Ectodermal cell (in vitro differentiated cells): ENCODE measurements around the gene TIGAR.

Source experiments
- H3K27ac ChIP-seq: 2 replicates; pipeline ENCODE4 v1.7.0; 2013; ENCODE audit warnings: mild to moderate bottlenecking, low read depth, low read length; ENCODE audit not compliant: insufficient read depth, poor library complexity, severe bottlenecking
- H3K27me3 ChIP-seq: 2 replicates; pipeline ENCODE4 v1.7.0; 2013; ENCODE audit warnings: mild to moderate bottlenecking, low read length; ENCODE audit not compliant: insufficient read depth, control insufficient read depth, poor library complexity, severe bottlenecking
- H3K36me3 ChIP-seq: one replicate; pipeline ENCODE4 v1.7.0; 2013; ENCODE audit warnings: low read length; ENCODE audit not compliant: control insufficient read depth, insufficient read depth
- H3K4me1 ChIP-seq: one replicate; pipeline ENCODE4 v1.7.0; 2013; ENCODE audit warnings: low read length; ENCODE audit not compliant: control insufficient read depth, insufficient read depth
- H3K4me3 ChIP-seq: 2 replicates; pipeline ENCODE4 v1.7.0; 2013; ENCODE audit warnings: low read depth, low read length, control low read depth; ENCODE audit not compliant: insufficient read depth
- H3K9me3 ChIP-seq: 2 replicates; pipeline ENCODE4 v1.7.0; 2013; ENCODE audit warnings: mild to moderate bottlenecking, low read length, moderate library complexity; ENCODE audit not compliant: control insufficient read depth
- WGBS, 2 experiments: methylation state at CpG; one replicate each; pipeline ENCODE4 v1.1.7; 2013; ENCODE audit warnings: missing lambda C conversion rate in 2 of 2; 5-methylcytosine and 5-hydroxymethylcytosine counted together

Gene TIGAR

DNA sequence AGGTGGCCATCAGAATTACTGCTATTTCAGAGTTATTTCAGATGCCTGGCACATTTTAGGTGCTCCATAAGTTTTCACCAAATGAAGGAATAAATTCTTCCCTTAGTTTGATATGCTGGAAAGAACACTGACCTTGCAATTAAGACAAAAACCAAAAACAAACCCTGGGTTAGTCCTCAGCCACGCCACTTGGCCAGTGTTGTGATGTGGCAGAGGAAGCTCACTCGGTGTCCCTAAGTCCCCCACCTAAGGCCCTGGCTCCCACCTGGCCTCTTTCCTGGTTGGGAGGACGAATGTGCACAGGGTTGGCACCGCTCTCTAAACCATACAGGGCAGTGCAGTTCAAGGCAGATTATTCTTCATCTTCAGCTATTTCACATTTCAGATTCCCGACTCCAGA is 72.2 kb downstream of the TIGAR start:
- WGBS, 2 experiments = 92 to 94% methylated on average over 5 of the region's 5 CpGs
- H3K4me3 ChIP-seq = no peak overlapping the region
- no peaks in the 10 kb centered on the region for H3K4me1 ChIP-seq
- H3K27me3 ChIP-seq = no peaks in the 10 kb centered on the region
- H3K9me3 ChIP-seq = no peaks in the 10 kb centered on the region
- no peaks in the 10 kb centered on the region for H3K36me3 ChIP-seq
- no peak overlapping the region for H3K27ac ChIP-seq

DNA sequence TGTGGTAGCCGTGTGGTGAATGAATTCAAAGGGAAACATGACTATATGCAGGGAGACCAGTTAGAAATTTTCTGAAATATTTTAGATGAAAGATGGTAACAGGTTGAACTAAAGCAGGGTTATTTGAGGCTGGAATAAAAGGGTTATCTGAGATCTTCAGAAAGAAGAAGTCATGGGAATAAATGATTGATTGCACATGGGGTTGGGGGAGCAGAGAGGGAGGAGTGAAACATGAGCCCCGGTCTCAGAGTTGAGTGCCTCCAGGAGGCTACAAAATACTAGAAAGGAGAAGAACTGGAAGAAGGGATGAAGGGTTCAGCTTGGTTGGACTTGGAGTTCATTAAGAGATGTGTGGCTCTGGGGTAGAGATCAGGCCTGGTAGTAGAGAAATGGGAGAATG is 74.8 kb downstream of the TIGAR start:
- no peaks in the 10 kb centered on the region for H3K27me3 ChIP-seq
- 90 to 93% methylated on average over 2 of the region's 2 CpGs for WGBS, 2 experiments
- no peak overlapping the region for H3K27ac ChIP-seq
- no peaks in the 10 kb centered on the region for H3K4me1 ChIP-seq
- H3K4me3 ChIP-seq = no peak overlapping the region
- H3K36me3 ChIP-seq = no peaks in the 10 kb centered on the region
- no peaks in the 10 kb centered on the region for H3K9me3 ChIP-seq

DNA sequence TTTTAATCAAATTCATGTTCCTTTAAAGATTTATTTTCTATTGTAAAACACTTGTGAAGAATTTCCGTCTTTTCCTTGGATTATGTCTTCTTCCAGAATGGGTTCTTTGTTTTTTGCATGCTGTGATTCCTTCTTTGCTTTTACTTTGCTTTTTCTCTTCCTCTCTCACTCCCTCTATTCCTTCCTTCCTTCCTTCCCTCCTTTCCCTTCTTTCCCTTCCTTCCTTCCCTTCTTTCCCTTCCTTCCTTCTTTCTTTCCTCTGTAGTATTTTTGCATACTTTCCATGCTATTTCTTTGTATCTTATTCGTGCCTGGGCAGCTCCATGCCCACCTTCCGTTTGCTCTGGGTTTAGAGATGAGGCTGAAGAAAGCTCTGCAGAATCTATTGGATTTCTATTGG is 80.1 kb downstream of the TIGAR start:
- Histone ChIP-seq H3K4me1 (no peaks in the 10 kb centered on the region), H3K9me3 (no peaks in the 10 kb centered on the region), H3K36me3 (no peaks in the 10 kb centered on the region), H3K27me3 (no peaks in the 10 kb centered on the region), H3K4me3 (no peak overlapping the region), H3K27ac (no peak overlapping the region)
- WGBS, 2 experiments = 96 to 97% methylated on average over 2 to 3 of the region's 3 CpGs

DNA sequence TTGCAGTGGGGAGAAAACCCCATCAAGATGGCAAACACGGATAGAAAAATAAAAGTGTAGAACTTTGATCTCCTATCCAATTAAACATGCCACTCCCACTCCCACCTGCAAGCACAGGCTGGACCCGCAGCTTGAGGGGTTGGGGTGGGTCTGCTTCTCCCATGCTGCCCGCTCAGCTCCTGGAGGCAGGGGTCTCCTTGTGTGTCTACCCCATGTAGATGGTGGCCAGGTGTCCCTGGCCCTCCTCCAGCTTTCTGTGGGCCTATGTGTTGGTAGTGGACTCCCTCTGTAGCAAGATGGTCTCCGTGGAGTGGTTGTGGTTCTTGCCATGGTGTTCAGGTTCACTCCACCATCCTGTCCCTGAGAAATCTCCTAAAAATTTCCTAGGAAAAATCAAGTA is 82.0 kb downstream of the TIGAR start:
- WGBS, 2 experiments = 83 to 90% methylated on average over 4 of the region's 4 CpGs
- Histone ChIP-seq H3K36me3 (no peaks in the 10 kb centered on the region), H3K27ac (no peak overlapping the region), H3K4me3 (no peak overlapping the region), H3K27me3 (no peaks in the 10 kb centered on the region), H3K9me3 (no peaks in the 10 kb centered on the region), H3K4me1 (no peaks in the 10 kb centered on the region)
